Transverse colon (tissue), 4 donors: ENCODE results near the gene CSNK1E. TPM values are rescaled to one million over a fixed set of nuclear protein-coding genes. Genes with fewer than 3 reads are reported as not detected.
A peak's percentile ranks its signal among the peaks of the same experiment; 100 is the strongest.
"Not testable (repeated sequence)": the region's sequence is repeated elsewhere in the genome, so short reads cannot be mapped to it uniquely, and the experiment has no call there.

Experiments used
- DNase-seq: peaks from one replicate; pipeline ENCODE4 v3.0.0-alpha.2; 2019
- H3K27ac ChIP-seq, 4 donors: fragments of 200-600 bp; sonication (generic); 2 replicates each; pipeline ENCODE4 v1.5.1; 2016 to 2018; ENCODE audit warnings: inconsistent platforms in 4 of 4
- H3K27me3 ChIP-seq: fragments of 200-600 bp; sonication (generic); 2 replicates; pipeline ENCODE4 v1.5.1; 2017; ENCODE audit warnings: inconsistent platforms
- H3K36me3 ChIP-seq, 4 donors: fragments of 200-600 bp; sonication (generic); 2 replicates each; pipeline ENCODE4 v1.5.1; 2017 to 2019; ENCODE audit warnings: inconsistent platforms in 4 of 4
- H3K4me1 ChIP-seq, 4 donors: fragments of 200-600 bp; sonication (generic); 2 replicates each; pipeline ENCODE4 v1.5.1; 2017 to 2020; ENCODE audit warnings: inconsistent platforms in 4 of 4
- H3K4me3 ChIP-seq, 4 donors: fragments of 200-600 bp; sonication (generic); 1 replicate in 1 of 4; 2 replicates in 3 of 4; pipeline versions ENCODE4 v1.5.1 to v1.6.1; 2017 to 2019; ENCODE audit warnings: inconsistent platforms in 4 of 4
- H3K9me3 ChIP-seq, 2 donors: fragments of 200-600 bp; sonication (generic); 2 replicates each; pipeline ENCODE4 v1.5.1; 2017 to 2019; ENCODE audit warnings: inconsistent platforms in 2 of 2
- EP300 ChIP-seq: sonication (generic); formaldehyde crosslinking; IDR thresholded peaks from one replicate; pipeline ENCODE4 v1.6.1; 2017; ENCODE audit warnings: antibody characterized with exemption, low read depth
- POLR2A ChIP-seq: fragments of 450-650 bp; IDR thresholded peaks from one replicate; pipeline ENCODE4 v1.6.1; 2016; ENCODE audit warnings: antibody characterized with exemption, mild to moderate bottlenecking, moderate library complexity
- POLR2AphosphoS5 ChIP-seq, 3 donors: sonication (generic); formaldehyde crosslinking; IDR thresholded peaks; one replicate each; pipeline ENCODE4 v1.6.1; 2016; ENCODE audit warnings: antibody characterized with exemption in 3 of 3
- WGBS, 2 donors: methylation state at CpG; one replicate each; pipeline ENCODE4 v1.1.5; 2018; ENCODE audit warnings: low coverage in 1 of 2; 5-methylcytosine and 5-hydroxymethylcytosine counted together
- in situ Hi-C, 4 donors: fragments of 200-750 bp; cut with MboI; loops; one replicate each; pipeline versions ENCODE4 v1.15.0 to v1.15.1; 2017; ENCODE audit warnings: low sequenced_read_pairs in 3 of 4, low pct_ligation_motif_present in 1 of 4, low pct_unique_long_range_greater_than_20kb in 1 of 4
- intact Hi-C: fragments of 100-400 bp; cut with DNase I; formaldehyde crosslinking; loops from one replicate; pipeline ENCODE4 v1.15.1; 2023; ENCODE audit warnings: low total_unique reads
- total RNA-seq, 4 donors: library from RNA; depleted of rRNA; stranded (reverse); fragments of >200 nt; gene quantifications; one replicate each; pipeline ENCODE4 v1.1.0, GENCODE V29; 2016
- TF ChIP-seq, protein P1 (sequence below), 5 experiments: fragments of 200-600 bp in 3 of 5; fragments of 450-650 bp in 2 of 5; sonication (generic) in 3 of 5; IDR thresholded peaks; 1 replicate in 2 of 5; 2 replicates in 3 of 5; pipeline ENCODE4 v1.5.1; 2016 to 2017; ENCODE audit warnings: antibody characterized with exemption in 5 of 5, inconsistent platforms in 3 of 5, mild to moderate bottlenecking in 2 of 5, moderate library complexity in 1 of 5

The CSNK1E gene
- total RNA-seq, 4 donors from 2014 or later, result 47.9 to 179 (median 106) TPM

DNA sequence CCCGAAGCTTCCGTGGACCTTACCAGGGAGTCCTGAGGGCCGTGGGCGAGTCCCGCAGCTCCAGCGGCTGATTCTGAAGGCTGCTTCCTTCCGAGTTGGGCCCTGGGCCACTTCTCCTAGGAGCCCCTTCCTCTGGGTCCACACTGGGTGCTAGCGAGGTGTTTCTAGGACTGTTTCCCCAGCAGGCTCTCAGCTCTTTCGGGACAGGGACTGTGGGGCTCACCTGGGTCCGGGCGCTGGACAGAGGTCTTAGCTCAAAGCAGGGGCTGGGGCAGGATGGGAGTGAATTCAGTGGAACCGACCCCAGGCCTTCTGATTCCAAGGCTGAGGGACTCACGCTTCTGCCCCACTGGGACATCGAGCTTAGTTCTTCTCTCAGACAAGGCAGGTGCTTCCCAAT lies 29.3 kb upstream of the CSNK1E start:
- H3K4me3 ChIP-seq, result no peak overlapping the region
- intact Hi-C loops, result no loop called here
- TF ChIP-seq EP300 (no peak), POLR2AphosphoS5 (IDR thresholded peaks at IDR 0.05) (no peak), POLR2A (no peak)
- TF ChIP-seq, protein P1, sequence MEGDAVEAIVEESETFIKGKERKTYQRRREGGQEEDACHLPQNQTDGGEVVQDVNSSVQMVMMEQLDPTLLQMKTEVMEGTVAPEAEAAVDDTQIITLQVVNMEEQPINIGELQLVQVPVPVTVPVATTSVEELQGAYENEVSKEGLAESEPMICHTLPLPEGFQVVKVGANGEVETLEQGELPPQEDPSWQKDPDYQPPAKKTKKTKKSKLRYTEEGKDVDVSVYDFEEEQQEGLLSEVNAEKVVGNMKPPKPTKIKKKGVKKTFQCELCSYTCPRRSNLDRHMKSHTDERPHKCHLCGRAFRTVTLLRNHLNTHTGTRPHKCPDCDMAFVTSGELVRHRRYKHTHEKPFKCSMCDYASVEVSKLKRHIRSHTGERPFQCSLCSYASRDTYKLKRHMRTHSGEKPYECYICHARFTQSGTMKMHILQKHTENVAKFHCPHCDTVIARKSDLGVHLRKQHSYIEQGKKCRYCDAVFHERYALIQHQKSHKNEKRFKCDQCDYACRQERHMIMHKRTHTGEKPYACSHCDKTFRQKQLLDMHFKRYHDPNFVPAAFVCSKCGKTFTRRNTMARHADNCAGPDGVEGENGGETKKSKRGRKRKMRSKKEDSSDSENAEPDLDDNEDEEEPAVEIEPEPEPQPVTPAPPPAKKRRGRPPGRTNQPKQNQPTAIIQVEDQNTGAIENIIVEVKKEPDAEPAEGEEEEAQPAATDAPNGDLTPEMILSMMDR (IDR thresholded peaks at IDR 0.05), result no peak
- H3K9me3 ChIP-seq, result no peaks in the 10 kb centered on the region
- in situ Hi-C loops, result loop anchor here in 2 of 4 donors (25.0 kb wide), 1 partner anchor 234 kb away; the partner anchor contains the start of gene BAIAP2L2 (in 2 of the 2)
- no peak for DNase-seq
- no peaks in the 10 kb centered on the region for H3K4me1 ChIP-seq
- peaks cover 7% of the 10 kb centered on the region for H3K27me3 ChIP-seq
- H3K27ac ChIP-seq, result no peak overlapping the region
- no peaks in the 10 kb centered on the region for H3K36me3 ChIP-seq
- WGBS, 2 donors, result 84% methylated on average over 12 of the region's 14 CpGs; no CpG with 5 or more reads in 1 of the 2 donors

DNA sequence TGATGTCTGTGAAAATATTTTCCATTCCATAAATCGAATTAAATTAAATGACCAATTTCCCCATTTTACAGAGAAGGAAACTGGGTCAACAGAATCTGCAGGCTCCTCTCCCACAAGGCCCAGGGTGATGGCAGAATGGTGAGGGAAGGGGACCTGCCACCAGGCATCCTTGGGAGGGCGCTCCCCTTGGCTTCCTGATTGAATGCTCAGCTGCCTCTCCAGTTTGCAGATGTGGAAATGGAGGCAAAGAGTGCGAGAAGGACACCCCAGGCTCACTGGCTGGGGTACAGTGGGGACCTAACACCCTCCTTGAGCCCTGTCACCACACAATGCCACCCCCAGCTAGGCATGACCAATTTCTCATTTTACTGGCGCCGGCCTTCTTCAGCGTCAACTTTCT lies 28.5 kb upstream of the CSNK1E start:
- intact Hi-C loops, result no loop called here
- H3K4me3 ChIP-seq, result no peak overlapping the region
- no peak for TF ChIP-seq POLR2AphosphoS5 (IDR thresholded peaks at IDR 0.05)
- in situ Hi-C loops, result loop anchor here in 2 of 4 donors (25.0 kb wide), 1 partner anchor 233 kb away; the partner anchor contains the start of gene BAIAP2L2 (in 2 of the 2)
- H3K27ac ChIP-seq, result no peak overlapping the region
- no peaks in the 10 kb centered on the region for H3K9me3 ChIP-seq
- WGBS, 2 donors, result 87 to 92% methylated on average over 5 to 6 of the region's 6 CpGs
- no peaks in the 10 kb centered on the region for H3K36me3 ChIP-seq
- no peak for DNase-seq
- H3K27me3 ChIP-seq, result peaks cover 7% of the 10 kb centered on the region
- no peaks in the 10 kb centered on the region for H3K4me1 ChIP-seq

DNA sequence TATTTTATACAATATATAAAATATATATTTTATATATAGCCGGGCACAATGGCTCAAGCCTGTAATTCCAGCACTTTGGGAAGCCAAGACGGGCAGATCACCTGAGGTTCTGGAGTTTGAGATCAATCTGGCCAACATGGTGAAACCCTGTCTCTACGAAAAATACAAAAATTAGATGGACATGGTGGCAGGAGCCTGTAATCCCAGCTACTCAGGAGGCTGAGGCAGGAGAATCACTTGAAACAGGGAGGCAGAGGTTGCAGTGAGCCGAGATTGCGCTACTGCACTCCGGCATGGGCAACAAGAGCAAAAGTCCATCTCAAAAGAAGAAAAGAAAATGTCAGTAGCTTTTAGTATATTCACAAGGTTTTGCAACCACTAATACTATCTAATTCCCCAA lies 22.7 kb upstream of the CSNK1E start:
- in situ Hi-C loops, result loop anchor here in 2 of 4 donors (25.0 kb wide), 1 partner anchor 228 kb away; the partner anchor contains the start of gene BAIAP2L2 (in 2 of the 2)
- DNase-seq, result not testable (repeated sequence)

DNA sequence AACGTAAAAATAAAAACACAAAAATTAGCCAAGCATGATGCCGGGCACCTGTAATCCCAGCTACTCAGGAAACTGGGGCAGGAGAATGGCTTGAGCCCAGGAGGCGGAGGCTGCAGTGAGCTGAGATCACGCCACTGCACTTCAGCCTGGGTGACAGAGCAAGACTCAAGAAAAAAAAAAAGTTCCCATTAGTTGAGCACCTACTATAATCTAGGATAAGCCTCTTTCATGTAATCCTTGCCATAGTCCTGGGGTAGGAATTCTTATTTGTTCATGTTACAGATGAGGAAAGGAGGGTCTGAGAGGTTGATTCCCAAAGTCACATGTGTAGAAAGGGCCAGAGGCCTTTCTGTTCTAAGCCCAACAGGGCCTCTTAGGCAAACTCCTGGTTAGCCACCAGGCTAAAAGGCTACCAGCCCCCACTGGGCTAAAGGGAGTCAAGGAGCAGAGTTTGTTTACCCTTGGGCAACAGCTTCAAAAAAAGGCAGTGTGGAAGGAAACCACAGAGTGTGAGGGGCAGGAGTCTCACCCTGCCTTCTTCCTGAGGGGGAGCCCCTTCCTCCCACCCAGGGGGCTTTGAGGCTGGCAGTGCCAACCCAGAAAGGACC lies 21.6 kb upstream of the CSNK1E start:
- in situ Hi-C loops (loop anchor here in 2 of 4 donors (25.0 kb wide), 1 partner anchor 227 kb away; the partner anchor contains the start of gene BAIAP2L2 (in 2 of the 2)), intact Hi-C loops (no loop called here)
- H3K27me3 ChIP-seq, result peaks cover 9% of the 10 kb centered on the region
- no peaks in the 10 kb centered on the region for H3K36me3 ChIP-seq
- 76 to 85% methylated on average over 4 of the region's 4 CpGs for WGBS, 2 donors
- no peaks in the 10 kb centered on the region for H3K9me3 ChIP-seq
- TF ChIP-seq POLR2AphosphoS5 (IDR thresholded peaks at IDR 0.05) (no peak), POLR2A (no peak), EP300 (no peak)
- TF ChIP-seq, protein P1 (IDR thresholded peaks at IDR 0.05), result no peak
- no peak overlapping the region for H3K4me3 ChIP-seq
- H3K27ac ChIP-seq, result no peak overlapping the region
- DNase-seq, result peak; percentile 1
- H3K4me1 ChIP-seq, result peaks cover 0 to 13% (median 10%) of the 10 kb centered on the region in 4 donors

More for the DNA sequence above, 22.7 kb upstream of the CSNK1E start:
- WGBS, 2 donors, result 85 to 88% methylated on average over 6 of the region's 6 CpGs
- H3K27me3 ChIP-seq, H3K36me3 ChIP-seq, intact Hi-C loops, H3K4me3 ChIP-seq, H3K27ac ChIP-seq, H3K9me3 ChIP-seq: not testable (repeated sequence)
- H3K4me1 ChIP-seq, result peaks cover 0 to 13% (median 10%) of the 10 kb centered on the region in 4 donors

DNA sequence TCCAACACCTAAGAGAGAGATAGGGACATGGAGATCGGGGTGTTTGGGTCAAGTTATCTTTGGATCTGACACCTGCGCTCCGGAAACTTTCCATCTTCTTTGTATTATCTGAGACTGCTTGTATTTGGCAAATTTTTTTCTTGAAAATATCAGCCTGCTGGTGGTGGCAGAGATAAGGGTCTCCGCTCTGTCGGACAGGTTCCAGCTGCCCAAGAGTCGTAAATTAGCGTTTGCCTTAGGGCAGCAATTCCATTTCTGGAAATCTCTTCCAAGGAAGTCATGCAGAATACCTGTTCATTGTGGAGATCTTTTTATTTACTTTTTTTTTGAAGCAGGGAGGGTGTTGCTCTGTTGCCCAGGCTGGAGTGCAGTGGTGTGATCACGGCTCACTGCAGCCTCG lies 19.5 kb upstream of the CSNK1E start:
- peak overlapping the region in 1 of 4 donors; percentile 48 for H3K4me3 ChIP-seq
- in situ Hi-C loops, result loop anchor here in 2 of 4 donors (25.0 kb wide), 1 partner anchor 224 kb away; the partner anchor contains the start of gene BAIAP2L2 (in 2 of the 2)
- intact Hi-C loops, result no loop called here
- TF ChIP-seq POLR2AphosphoS5 (IDR thresholded peaks at IDR 0.05) (no peak), EP300 (no peak), POLR2A (no peak)
- TF ChIP-seq, protein P1 (IDR thresholded peaks at IDR 0.05), result no peak
- peak overlapping the region in 1 of 4 donors; percentile 13 for H3K27ac ChIP-seq
- H3K27me3 ChIP-seq, result peaks cover 9% of the 10 kb centered on the region
- no peak for DNase-seq
- H3K9me3 ChIP-seq, result no peaks in the 10 kb centered on the region
- H3K36me3 ChIP-seq, result no peaks in the 10 kb centered on the region
- peaks cover 0 to 13% (median 10%) of the 10 kb centered on the region in 4 donors for H3K4me1 ChIP-seq
- 42 to 54% methylated on average over 6 to 9 of the region's 9 CpGs for WGBS, 2 donors
